GM18508 (cell line): ENCODE measurements around the gene TMEM144.

Source experiments
- ATAC-seq: cut with Tn5 transposase; IDR thresholded peaks from one replicate; pipeline ENCODE4 v1.9.1; 2021; ENCODE audit warnings: moderate number of reproducible peaks; ENCODE audit not compliant: insufficient read depth, unreplicated experiment

TMEM144 gene

GRCh38 chr4:158209825-158210807, at the start of gene TMEM144:
Gene TMEM144 (plus strand): TSS chr4:158210486. CDS start chr4:158212668, 2,182 bp downstream.
- ATAC-seq, result peak; percentile 66

- ATAC-seq, result no peak
Observed at GRCh38 chr4:158161551-158162354, 48.5 kb upstream of the TMEM144 start.

- no peak for ATAC-seq
Observed at GRCh38 chr4:158162631-158163030, 47.7 kb upstream of the TMEM144 start.

- no peak for ATAC-seq
Observed at GRCh38 chr4:158163941-158164767, 46.1 kb upstream of the TMEM144 start.

GRCh38 chr4:158164768-158165213, 45.5 kb upstream of the TMEM144 start:
- no peak for ATAC-seq

- ATAC-seq, result no peak
Observed at GRCh38 chr4:158166701-158167100, 43.6 kb upstream of the TMEM144 start.

GRCh38 chr4:158168606-158169005, 41.7 kb upstream of the TMEM144 start:
- ATAC-seq, result no peak

GRCh38 chr4:158169506-158169905, 40.8 kb upstream of the TMEM144 start:
- ATAC-seq, result no peak

GRCh38 chr4:158169931-158170690, 40.2 kb upstream of the TMEM144 start:
- no peak for ATAC-seq

GRCh38 chr4:158170691-158171561, 39.4 kb upstream of the TMEM144 start:
- no peak for ATAC-seq

GRCh38 chr4:158172261-158173258, 37.7 kb upstream of the TMEM144 start, which contains the start of gene GASK1B:
Gene GASK1B (minus strand): TSS chr4:158173025. CDS start chr4:158171375, 1,650 bp downstream.
- no peak for ATAC-seq

- no peak for ATAC-seq
Observed at GRCh38 chr4:158176108-158176507, 34.2 kb upstream of the TMEM144 start.

GRCh38 chr4:158176776-158177175, 33.5 kb upstream of the TMEM144 start:
- ATAC-seq, result no peak

GRCh38 chr4:158179465-158179864, 30.8 kb upstream of the TMEM144 start:
- no peak for ATAC-seq

GRCh38 chr4:158181906-158182305, 28.4 kb upstream of the TMEM144 start:
- ATAC-seq, result no peak

GRCh38 chr4:158182736-158183135, 27.6 kb upstream of the TMEM144 start:
- no peak for ATAC-seq

- ATAC-seq, result no peak
Observed at GRCh38 chr4:158186815-158187214, 23.5 kb upstream of the TMEM144 start.
